EL (cell line): ENCODE data around the gene AP3D1.

Source experiments
- DNase-seq: peaks from one replicate; pipeline ENCODE4 v3.0.0-alpha.2; 2016

Gene AP3D1

DNA sequence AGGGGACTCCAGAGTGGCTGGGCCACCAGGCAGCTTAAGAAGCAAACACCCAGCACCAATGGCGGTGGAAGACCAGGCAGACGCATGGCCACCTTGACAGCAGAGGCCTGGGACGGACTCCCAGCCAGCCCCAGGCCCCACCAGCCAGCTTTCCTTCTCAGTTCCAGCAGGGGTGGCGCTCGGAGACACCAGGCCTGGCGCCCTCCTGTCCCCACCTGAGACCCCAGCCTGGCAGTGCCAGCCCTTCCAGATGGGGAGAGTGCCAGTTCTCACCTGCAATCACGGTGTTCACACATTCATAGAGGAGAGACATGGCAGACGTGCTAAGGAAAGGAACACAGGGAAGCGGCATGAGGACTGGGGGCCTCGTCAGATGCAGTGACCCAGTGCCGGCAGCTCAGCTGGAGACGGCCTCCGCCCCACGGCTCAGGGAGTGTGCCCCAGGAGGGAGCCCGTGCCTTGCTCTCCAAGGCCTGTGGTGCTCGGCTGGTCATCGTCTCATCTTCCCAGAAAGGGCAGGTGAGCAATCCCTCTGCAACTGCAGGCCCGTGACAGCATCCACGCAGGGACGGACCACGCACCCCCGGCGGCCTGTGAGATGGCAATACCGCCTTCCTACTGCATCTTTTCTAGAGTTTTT is 24.4 kb downstream of the AP3D1 start:
- DNase-seq, result no peak

DNA sequence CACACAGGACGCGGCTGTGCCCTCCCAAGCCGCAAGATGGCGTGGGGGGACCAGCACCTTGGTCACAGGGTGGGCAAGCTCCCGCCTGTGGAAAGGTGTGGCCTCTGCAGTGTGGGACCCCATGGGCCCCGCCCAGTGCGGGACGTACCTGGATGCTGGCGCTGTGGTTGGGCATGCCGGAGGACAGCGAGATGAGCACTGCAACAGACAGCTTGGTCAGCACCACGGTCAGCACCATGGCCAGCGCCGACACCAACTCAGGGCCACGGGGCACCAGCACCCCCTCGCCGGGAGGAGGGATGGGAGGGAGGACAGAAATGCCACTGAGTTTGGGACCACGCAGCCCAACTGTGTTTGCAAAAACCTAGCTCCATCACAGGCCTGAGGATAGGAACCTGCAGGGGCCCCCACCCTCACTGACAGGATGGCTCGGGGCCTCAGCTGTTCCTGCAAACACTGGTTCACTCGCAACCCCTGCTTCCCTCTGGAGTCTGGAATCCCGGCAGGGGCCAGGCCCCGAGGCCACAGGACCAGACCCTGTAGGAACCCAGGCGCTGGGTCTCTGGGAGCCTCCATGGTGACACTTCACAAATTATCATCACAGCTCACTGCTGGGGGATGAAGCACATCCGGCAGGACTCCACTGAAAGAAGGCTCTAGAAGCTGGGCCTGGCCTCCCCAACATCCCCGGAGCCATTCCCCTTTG is 27.5 kb downstream of the AP3D1 start:
- no peak for DNase-seq

DNA sequence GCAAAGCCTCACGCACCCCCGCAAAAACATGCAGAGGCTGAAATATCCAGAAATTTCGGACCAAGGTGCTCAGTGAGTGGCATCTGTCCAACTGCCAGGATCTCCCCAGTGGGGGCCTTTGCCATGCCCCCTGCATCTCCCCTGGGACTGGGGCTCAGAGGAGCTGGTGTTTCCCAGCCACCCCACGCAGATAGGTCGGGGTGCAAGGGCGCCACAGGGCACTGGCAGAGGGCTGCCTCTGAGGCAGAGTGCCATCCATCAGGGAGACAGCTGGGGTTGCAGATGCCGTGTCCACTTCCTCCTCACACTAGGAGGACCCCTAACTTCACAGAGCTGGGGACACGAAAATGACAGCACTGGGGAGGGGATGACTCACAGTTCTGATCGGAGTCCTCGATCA is 28.4 kb downstream of the AP3D1 start:
- DNase-seq, result no peak

- no peak for DNase-seq
These were observed 29.1 kb downstream of the AP3D1 start for GRCh38 chr19:2122251-2122650.

GRCh38 chr19:2121416-2122051 is 29.8 kb downstream of the AP3D1 start:
- no peak for DNase-seq

GRCh38 chr19:2120821-2121220 is 30.5 kb downstream of the AP3D1 start:
- no peak for DNase-seq

GRCh38 chr19:2119921-2120785 is 31.2 kb downstream of the AP3D1 start:
- no peak for DNase-seq

DNA sequence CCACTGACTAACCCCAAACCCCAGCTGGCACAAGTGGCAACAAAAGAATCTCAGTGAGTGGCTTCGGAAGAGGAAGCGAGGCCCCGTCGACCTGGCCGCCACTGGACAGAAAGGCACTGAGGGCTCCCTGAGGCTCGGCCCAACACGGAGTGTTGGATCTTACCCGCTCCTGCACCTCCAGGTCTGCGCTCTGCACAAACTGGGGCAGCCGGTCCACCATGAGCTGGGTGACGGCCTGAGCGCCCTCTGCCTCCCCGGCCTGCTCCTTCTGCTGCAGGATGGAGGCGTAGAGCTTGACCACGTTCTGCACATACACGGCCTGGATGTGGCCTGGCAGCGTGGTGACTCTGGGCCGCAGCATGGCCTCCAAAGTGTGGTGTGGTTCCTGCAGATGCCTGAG is 32.9 kb downstream of the AP3D1 start:
- no peak for DNase-seq

- DNase-seq, result no peak
These were observed 34.0 kb downstream of the AP3D1 start for GRCh38 chr19:2117215-2117960.

GRCh38 chr19:2116507-2116906 is 34.9 kb downstream of the AP3D1 start:
- DNase-seq, result no peak

DNA sequence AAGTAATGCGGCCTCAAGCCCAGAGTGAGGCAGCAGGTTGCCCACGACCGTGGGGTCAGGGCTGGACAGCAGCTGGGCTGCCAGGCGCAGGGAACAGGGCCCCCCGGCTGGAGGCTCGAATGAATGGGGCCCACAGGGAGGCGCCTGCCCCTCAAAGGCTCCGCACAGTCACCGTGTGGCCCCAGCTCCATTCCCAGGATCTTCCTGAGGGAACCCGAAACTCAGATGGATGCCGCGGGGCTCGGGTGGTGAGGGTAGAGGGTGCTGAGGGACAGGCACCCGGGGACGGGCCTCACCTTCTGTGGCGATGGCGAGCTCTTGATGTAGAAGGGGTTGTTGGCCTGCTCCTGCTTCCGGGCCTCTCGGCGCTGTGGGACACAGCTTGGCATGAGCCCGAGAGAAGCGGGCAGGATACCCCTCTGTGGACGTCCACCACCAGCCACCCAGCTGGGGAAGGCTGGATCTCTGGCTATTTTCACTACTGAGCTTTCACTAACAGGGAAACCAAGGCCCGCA is 35.4 kb downstream of the AP3D1 start:
- no peak for DNase-seq

DNA sequence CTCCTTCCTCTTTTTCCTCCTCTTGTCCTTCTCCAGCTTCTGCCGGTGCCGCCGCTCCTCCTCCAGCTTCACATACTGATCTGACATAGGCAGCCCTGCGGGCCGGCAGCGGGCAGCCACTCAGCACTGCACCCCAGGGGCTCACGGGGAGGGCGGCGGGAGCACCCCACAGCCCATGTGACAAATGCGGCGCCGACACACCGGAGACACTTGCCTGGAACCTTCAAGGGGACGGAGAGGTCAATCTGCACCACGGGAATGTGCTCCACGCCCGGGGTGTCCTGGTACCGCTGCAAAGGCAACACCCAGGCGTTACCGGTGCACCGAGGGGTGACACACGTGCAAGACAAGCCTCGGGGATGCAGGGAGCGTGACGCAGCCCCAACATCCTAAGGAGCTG is 36.0 kb downstream of the AP3D1 start:
- no peak for DNase-seq

- DNase-seq, result no peak
These were observed 36.5 kb downstream of the AP3D1 start for GRCh38 chr19:2114821-2115220.

DNA sequence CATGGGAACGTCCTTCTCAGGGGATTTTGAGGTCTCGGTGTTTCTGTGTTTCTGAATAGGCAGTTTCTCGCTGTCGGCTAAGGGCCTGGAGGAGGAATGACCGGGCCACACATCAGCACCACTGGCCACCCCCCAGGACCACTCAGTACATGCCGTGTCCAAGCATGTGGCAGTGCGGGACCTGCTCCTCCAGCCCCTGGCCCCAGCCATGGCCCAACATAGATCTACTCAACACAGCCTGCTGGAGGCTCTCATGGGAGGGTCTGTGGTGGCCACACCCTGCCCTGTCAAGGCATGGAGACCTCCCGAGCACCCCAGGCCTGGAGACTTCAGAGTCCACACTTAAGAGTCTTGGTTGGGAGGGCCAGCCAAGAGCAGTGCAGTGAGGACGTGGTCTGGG is 37.1 kb downstream of the AP3D1 start:
- no peak for DNase-seq

DNA sequence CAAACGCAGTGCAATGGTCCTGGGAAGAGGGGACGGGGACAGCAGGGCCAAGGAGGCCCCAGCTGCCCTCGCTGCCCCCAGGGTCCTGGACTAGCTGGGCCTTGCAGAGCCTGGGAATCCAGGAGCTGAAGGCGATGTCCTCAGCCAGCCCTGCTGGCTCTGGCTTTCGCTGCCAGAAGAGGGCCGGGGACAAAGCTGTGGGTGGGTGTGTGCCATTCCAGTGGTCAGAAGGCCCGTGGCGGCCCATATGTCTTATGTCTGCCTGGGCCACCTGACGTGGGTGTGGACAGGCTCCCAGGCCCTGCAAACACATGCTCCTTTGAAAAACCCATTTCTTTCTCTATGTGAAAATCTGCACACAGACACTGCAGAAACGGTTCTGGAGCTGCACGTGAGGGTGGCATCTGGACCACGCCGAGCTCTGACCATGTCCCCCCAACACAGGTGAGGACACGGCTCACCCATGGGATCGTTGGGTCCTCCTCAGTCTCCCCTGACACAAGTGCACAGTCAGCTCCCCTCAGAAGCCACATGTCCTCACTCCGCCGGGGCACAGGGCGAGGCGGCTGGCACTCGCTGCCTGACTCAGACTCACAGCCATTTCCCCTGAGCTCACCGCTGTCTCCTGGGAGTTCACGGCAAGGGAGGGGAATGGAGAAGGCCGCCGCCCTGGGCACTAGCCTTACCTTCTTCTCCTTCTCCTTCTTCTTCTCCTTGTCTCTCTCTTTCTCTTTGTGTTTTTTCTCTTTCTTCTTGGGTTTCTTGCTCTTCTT is 37.7 kb downstream of the AP3D1 start:
- peak; percentile 23 for DNase-seq

DNA sequence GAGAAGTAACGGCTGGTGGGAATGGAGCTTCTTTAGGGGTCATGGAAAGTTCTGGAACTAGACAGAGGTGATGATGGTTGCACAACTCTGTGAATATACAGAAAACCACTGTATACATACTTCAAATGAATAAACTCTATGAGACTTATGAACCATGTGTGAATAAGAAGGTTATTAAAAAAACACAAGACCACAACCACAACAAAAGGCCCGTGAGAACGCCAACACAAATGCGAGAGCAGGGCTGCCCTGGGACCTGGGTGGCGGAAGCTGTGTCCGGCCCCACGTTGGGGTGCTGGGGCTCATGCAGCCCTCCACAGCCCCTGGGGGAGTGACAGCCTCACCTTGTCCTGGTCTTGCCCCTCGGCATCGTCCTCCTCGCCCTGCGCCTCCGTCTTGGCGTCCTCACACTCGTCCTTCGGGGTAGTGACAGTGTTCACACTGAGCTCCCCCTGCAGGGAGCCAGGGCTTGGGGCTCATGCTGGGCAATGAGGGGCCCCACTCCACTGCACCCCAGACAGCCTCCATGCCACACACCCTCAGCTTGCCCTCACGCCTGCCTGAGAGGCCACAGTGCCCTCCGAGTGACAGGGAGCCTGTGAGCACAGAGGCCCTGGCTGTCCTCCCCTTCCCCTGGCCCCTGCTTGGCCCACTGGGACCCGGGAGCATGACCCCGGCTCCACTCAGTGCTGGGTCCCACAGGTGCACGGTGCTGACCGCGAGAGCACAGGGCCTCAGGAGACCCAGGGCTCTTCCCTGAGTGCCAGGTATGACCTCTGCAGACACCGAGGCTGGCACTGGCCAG is 38.6 kb downstream of the AP3D1 start:
- no peak for DNase-seq

GRCh38 chr19:2111886-2112285 is 39.5 kb downstream of the AP3D1 start:
- no peak for DNase-seq

- no peak for DNase-seq
These were observed 39.9 kb downstream of the AP3D1 start for GRCh38 chr19:2111425-2111824.

DNA sequence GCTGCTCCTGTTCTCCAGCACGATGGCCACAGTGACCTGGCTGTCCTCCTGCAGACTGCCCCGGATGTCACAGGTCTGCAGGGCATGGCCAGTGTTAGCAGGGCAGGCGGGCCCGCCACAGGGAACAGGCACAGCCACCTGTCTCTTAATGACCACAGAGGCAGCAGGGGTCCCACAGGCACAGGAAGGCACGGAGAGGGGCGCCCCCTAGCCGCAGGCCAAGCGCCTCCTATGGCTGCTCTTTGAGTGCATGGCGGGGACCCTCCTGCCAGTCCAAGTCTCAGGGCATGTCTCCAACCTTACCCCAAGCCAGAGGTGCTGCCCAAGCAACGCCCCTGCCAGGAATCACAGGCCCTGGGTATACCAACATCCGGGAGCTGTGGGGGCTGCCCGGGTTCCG is 40.5 kb downstream of the AP3D1 start:
- no peak for DNase-seq

DNA sequence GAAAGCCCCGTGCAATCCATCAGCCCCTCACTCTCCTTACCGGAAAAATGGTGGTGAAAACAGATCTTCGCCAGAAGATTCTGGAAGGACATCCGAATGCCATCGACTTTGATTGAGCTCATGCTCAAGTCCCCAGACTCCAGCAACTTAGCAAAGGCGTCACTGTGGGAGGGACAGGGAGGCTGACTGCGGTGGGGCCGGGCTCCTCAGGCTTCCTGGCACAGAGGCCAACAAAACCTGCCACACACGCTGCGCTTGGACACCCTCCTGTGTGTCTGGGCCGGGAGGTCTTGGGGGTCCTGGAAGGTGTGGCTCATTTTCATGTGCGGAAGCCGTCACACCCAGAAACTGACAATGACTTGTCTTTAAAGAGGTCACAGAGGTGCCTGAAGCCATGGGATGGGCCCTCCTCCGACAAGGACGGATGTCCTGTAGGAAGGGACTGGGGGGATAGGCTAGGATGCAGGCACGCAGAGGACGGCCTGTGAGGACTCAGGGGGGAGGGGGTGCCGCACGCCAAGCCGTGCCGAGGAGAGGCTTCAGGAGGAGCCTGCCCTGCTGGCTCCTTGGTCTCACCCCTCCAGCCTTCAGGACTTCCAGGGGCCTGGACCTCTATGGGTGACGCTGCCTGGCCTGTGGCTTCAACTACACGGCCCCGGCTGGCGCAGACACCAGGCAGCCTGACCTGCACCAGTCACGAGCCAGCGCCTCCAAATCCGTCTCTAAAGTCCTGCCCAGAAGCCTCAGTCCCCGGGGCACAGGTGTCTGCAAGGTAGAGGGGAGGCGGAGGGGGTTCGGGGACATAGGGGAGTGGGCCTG is 42.1 kb downstream of the AP3D1 start:
- no peak for DNase-seq
